HepG2 (cell line): ENCODE measurements around the gene TSPAN5. TPM values are rescaled to one million over a fixed set of nuclear protein-coding genes. Genes with fewer than 3 reads are reported as not detected.

Experiments
- ATAC-seq: fragments of 200-7000 bp; cut with Tn5 transposase; 3 replicates; pipeline ENCODE4 v1.9.1; 2020; ENCODE audit warnings: mild to moderate bottlenecking, moderate library complexity
- BruUV-seq: library from RNA; stranded (reverse); fragments of 400-500 nt; replicated peaks from 2 replicates; lab custom pipeline; 2021; lab: Mats Ljungman, UMichigan
- CTCF ChIA-PET: fragments of 300-600 bp; formaldehyde crosslinking; extraction: SDS; loops from one replicate; lab custom pipeline; 2021; ENCODE audit warnings: low total read pairs, inconsistent platforms, low intra/inter-chr PET ratio; lab: Yijun Ruan, JAX
- POLR2A ChIA-PET: fragments of 350-600 bp; sonication (Branson Sonifier 250); formaldehyde crosslinking; loops from one replicate; lab custom pipeline; 2020; ENCODE audit warnings: antibody characterized with exemption, inconsistent platforms; lab: Yijun Ruan, JAX
- DNase-seq: peaks from one replicate; pipeline ENCODE4 v3.0.0-alpha.2; 2015; ENCODE audit warnings: low spot score
- FAIRE-seq: peaks from 3 replicates; lab custom pipeline; 2011; peaks lifted over from hg19 to GRCh38; lab: Jason Lieb, UNC
- H2AFZ ChIP-seq: one replicate; pipeline ENCODE4 v1.6.1; 2011; ENCODE audit warnings: low read length, inconsistent platforms
- H3K27ac ChIP-seq: fragments of 300-600 bp; 3 replicates; pipeline ENCODE4 v1.8.0; 2011; ENCODE audit warnings: mixed run types, mild to moderate bottlenecking, mixed read lengths, low read length, inconsistent platforms; ENCODE audit not compliant: insufficient read depth; ENCODE audit errors: extremely low read length
- H3K27me3 ChIP-seq, 2 experiments: fragments of 200-600 bp in 1 of 2; 2 replicates in 1 of 2; 3 replicates in 1 of 2; pipeline versions ENCODE4 v1.6.0 to v1.8.0; 2011; ENCODE audit warnings: low read length in 2 of 2, mild to moderate bottlenecking in 2 of 2, moderate library complexity in 2 of 2, inconsistent platforms in 1 of 2; ENCODE audit not compliant: insufficient read depth in 2 of 2, control insufficient read depth in 1 of 2
- H3K36me3 ChIP-seq, 2 experiments: fragments of 200-600 bp in 1 of 2; replicated peaks in 1 of 2; 2 replicates in 1 of 2; 3 replicates in 1 of 2; pipeline versions ENCODE4 v1.5.1 to v1.8.0; 2011; ENCODE audit warnings: low read length in 2 of 2, inconsistent platforms in 1 of 2; ENCODE audit not compliant: insufficient read depth in 2 of 2, control insufficient read depth in 1 of 2
- H3K4me1 ChIP-seq: 2 replicates; pipeline ENCODE4 v1.5.1; 2012; ENCODE audit warnings: low read length, inconsistent platforms; ENCODE audit not compliant: insufficient read depth
- H3K4me2 ChIP-seq: 2 replicates; pipeline ENCODE4 v1.6.0; 2011; ENCODE audit warnings: low read depth, low read length, inconsistent platforms
- H3K4me3 ChIP-seq, 3 experiments: fragments of 200-600 bp in 1 of 3; sonication (generic), shearing (Covaris generic) in 1 of 3; replicated peaks in 1 of 3; 2 replicates each; pipeline ENCODE4 v1.5.1; 2011 to 2016; ENCODE audit warnings: low read length in 3 of 3, inconsistent platforms in 2 of 3, low read depth in 2 of 3, mild to moderate bottlenecking in 2 of 3, control low read depth in 1 of 3, mixed read lengths in 1 of 3; ENCODE audit not compliant: insufficient read depth in 1 of 3
- H3K79me2 ChIP-seq: one replicate; pipeline ENCODE4 v1.6.1; 2011; ENCODE audit warnings: low read length, inconsistent platforms; ENCODE audit not compliant: insufficient read depth
- H3K9ac ChIP-seq: 2 replicates; pipeline ENCODE4 v1.6.0; 2011; ENCODE audit warnings: mild to moderate bottlenecking, low read depth, low read length, inconsistent platforms; ENCODE audit not compliant: insufficient read depth
- H3K9me3 ChIP-seq: 2 replicates; pipeline ENCODE4 v1.5.1; 2012; ENCODE audit warnings: mild to moderate bottlenecking, low read length
- H4K20me1 ChIP-seq: 2 replicates; pipeline ENCODE4 v1.6.0; 2011; ENCODE audit warnings: inconsistent platforms, mild to moderate bottlenecking, low read length, moderate library complexity; ENCODE audit not compliant: insufficient read depth
- ATAD3A ChIP-seq: sonication (generic); formaldehyde crosslinking; IDR thresholded peaks from 2 replicates; pipeline ENCODE4 v1.4.0; 2020; ENCODE audit warnings: missing genetic modification reagents
- E2F1 ChIP-seq: sonication (generic); formaldehyde crosslinking; IDR thresholded peaks from 2 replicates; pipeline ENCODE4 v1.5.0; 2020; ENCODE audit warnings: missing genetic modification reagents
- HNRNPH1 ChIP-seq: fragments of 200-400 bp; formaldehyde crosslinking; optimal IDR thresholded peaks from 2 replicates; pipeline ENCODE3; 2017; ENCODE audit warnings: mild to moderate bottlenecking, low read depth, low read length
- KDM5B ChIP-seq: sonication (generic); formaldehyde crosslinking; IDR thresholded peaks from 2 replicates; pipeline ENCODE4 v1.4.0; 2020; ENCODE audit warnings: missing genetic modification reagents, mild to moderate bottlenecking, borderline replicate concordance
- TOE1 ChIP-seq: sonication (generic); formaldehyde crosslinking; IDR thresholded peaks from 2 replicates; pipeline ENCODE4 v1.4.0; 2020; ENCODE audit warnings: mild to moderate bottlenecking, missing genetic modification reagents
- ZNF326 ChIP-seq: sonication (generic); formaldehyde crosslinking; IDR thresholded peaks from 2 replicates; pipeline ENCODE4 v1.4.0; 2020; ENCODE audit warnings: missing genetic modification reagents, borderline replicate concordance
- ZNF775 ChIP-seq: sonication (generic); formaldehyde crosslinking; IDR thresholded peaks from 2 replicates; pipeline ENCODE4 v1.4.0; 2020; ENCODE audit warnings: missing genetic modification reagents, mild to moderate bottlenecking, moderate library complexity, borderline replicate concordance
- ZXDC ChIP-seq: sonication (generic); formaldehyde crosslinking; IDR thresholded peaks from 2 replicates; pipeline ENCODE4 v1.5.0; 2020; ENCODE audit warnings: mild to moderate bottlenecking, missing genetic modification reagents
- WGBS: methylation state at CpG from one replicate; pipeline ENCODE4 v1.1.6; 2017; ENCODE audit warnings: low lambda C conversion rate; 5-methylcytosine and 5-hydroxymethylcytosine counted together
- in situ Hi-C: cut with HindIII; loops from 2 replicates; pipeline ENCODE4 v1.10.0; 2017; ENCODE audit warnings: low pct_unique_long_range_greater_than_20kb; ENCODE audit not compliant: extremely low pct_ligation_motif_present
- intact Hi-C: fragments of 100-400 bp; cut with micrococcal nuclease; formaldehyde crosslinking; loops from one replicate; pipeline ENCODE4 v1.10.0; 2022; ENCODE audit not compliant: unreplicated experiment
- polyA plus RNA-seq, 8 experiments: library from polyadenylated mRNA; depleted of rRNA in 3 of 8; stranded (reverse) in 7 of 8; unstranded in 1 of 8; fragments of >200 nt; fragmentation: Illumina TruSeq in 4 of 8; extraction: Trizol in 4 of 8; gene quantifications; 2 replicates each; pipeline versions ENCODE4 v1.2.1 to v1.2.3, GENCODE V29; 2011 to 2016; ENCODE audit warnings: low read depth in 4 of 8, missing spikeins in 1 of 8, mixed read lengths in 1 of 8; ENCODE audit not compliant: insufficient read depth in 1 of 8
- total RNA-seq, 5 experiments: library from RNA; depleted of rRNA; stranded (reverse); fragments of >200 nt; fragmentation: Illumina TruSeq; extraction: Trizol; gene quantifications; 2 replicates each; pipeline ENCODE4 v1.2.3, GENCODE V29; 2016; ENCODE audit warnings: low read depth in 1 of 5

TSPAN5 gene
- total and polyA plus RNA-seq, 2 of the 13 experiments (the other 11 are each of a cell fraction or from before 2014, with no cell fraction given): 0.20 to 0.53 TPM

- in situ Hi-C loops: no loop called here
- Histone ChIP-seq H3K9me3 (no peaks in the 10 kb centered on the region), H3K4me1 (no peaks in the 10 kb centered on the region)
- DNase-seq: no peak
- no peak for TF ChIP-seq ZXDC (CRISPR knock-in tag)
- TF ChIP-seq ZNF326: no peak
- TF ChIP-seq TOE1 (CRISPR knock-in tag): no peak
- no peak for TF ChIP-seq ATAD3A (CRISPR knock-in tag)
- no peak for TF ChIP-seq E2F1 (CRISPR knock-in tag)
- no peak for TF ChIP-seq HNRNPH1
- no peak for TF ChIP-seq ZNF775 (CRISPR knock-in tag)
- TF ChIP-seq KDM5B (CRISPR knock-in tag): no peak
- TF ChIP-seq, all 625 proteins: peak for 0
- no peak overlapping the region for H3K27ac ChIP-seq
- no peaks in the 10 kb centered on the region for H3K36me3 ChIP-seq
- H2AFZ ChIP-seq: no peak overlapping the region
- H4K20me1 ChIP-seq: no peaks in the 10 kb centered on the region
- H3K9ac ChIP-seq: no peak overlapping the region
- H3K79me2 ChIP-seq: no peaks in the 10 kb centered on the region
- H3K4me3 ChIP-seq: no peak overlapping the region
- BruUV-seq: no TSS peak
- intact Hi-C loops: no loop called here
- no peak overlapping the region for H3K4me2 ChIP-seq
- ChIA-PET CTCF (no interaction called here), POLR2A (no interaction called here)
- H3K27me3 ChIP-seq: peaks cover 0 to 8% of the 10 kb centered on the region in 2 experiments; a peak in 2 of 5 replicates
- FAIRE-seq (no peak), ATAC-seq (no peak)
- 38% methylated on average over 1 of the region's 1 CpG for WGBS
Measured at GRCh38 chr4:98634061-98634460, 24.4 kb downstream of the TSPAN5 start.
